ENCODE measurements around the gene NMNAT1. TPM values are rescaled to one million over a fixed set of nuclear protein-coding genes. Genes with fewer than 3 reads are reported as not detected.
"Not testable (repeated sequence)": the region's sequence is repeated elsewhere in the genome, so short reads cannot be mapped to it uniquely, and the experiment has no call there.

NMNAT1 gene
- total RNA-seq, 1 donor from 2014 or later, result 13.7 TPM

- no peak for DNase-seq (ENCODE audit: low spot score)
Observed at GRCh38 chr1:10020086-10020485, 76.8 kb downstream of the NMNAT1 start.

- not testable (repeated sequence) for DNase-seq (ENCODE audit: low spot score)
Observed at GRCh38 chr1:10020678-10021077, 77.4 kb downstream of the NMNAT1 start.

- DNase-seq (ENCODE audit: low spot score), result not testable (repeated sequence)
Observed at GRCh38 chr1:10021992-10022391, 78.7 kb downstream of the NMNAT1 start.

- no peak for DNase-seq (ENCODE audit: low spot score)
Observed at GRCh38 chr1:10022656-10023055, 79.4 kb downstream of the NMNAT1 start.

- DNase-seq (ENCODE audit: low spot score), result no peak
Observed at GRCh38 chr1:10025354-10025753, 82.1 kb downstream of the NMNAT1 start.

GRCh38 chr1:10027027-10027426 lies 83.8 kb downstream of the NMNAT1 start:
- DNase-seq (ENCODE audit: low spot score), result no peak

- DNase-seq (ENCODE audit: low spot score), result not testable (repeated sequence)
Observed at GRCh38 chr1:10028956-10029500, 85.8 kb downstream of the NMNAT1 start.

GRCh38 chr1:10031461-10031860 lies 88.2 kb downstream of the NMNAT1 start:
- DNase-seq (ENCODE audit: low spot score), result no peak

- peak; percentile 98 for DNase-seq (ENCODE audit: low spot score)
Observed at GRCh38 chr1:10032590-10033358, 89.5 kb downstream of the NMNAT1 start, which contains the start of gene UBE4B. Gene UBE4B (plus strand): TSS chr1:10032958. CDS start chr1:10033671, 713 bp downstream.

GRCh38 chr1:10033359-10033845 lies 90.1 kb downstream of the NMNAT1 start:
- peak; percentile 10 for DNase-seq (ENCODE audit: low spot score)

Other genes starting within 250 kb of the NMNAT1 start
- 287 TPM for gene CLSTN1, start 119.5 kb upstream of the NMNAT1 start, total RNA-seq
- gene CTNNBIP1, start 33.2 kb upstream of the NMNAT1 start, total RNA-seq, result 29.7 TPM
- gene LZIC, start 84 bp upstream of the NMNAT1 start, total RNA-seq, result 39.1 TPM
- 8.7 TPM for gene RBP7, start 53.8 kb downstream of the NMNAT1 start, total RNA-seq
- 40.6 TPM for gene UBE4B, start 89.5 kb downstream of the NMNAT1 start, total RNA-seq

Data from mucosa of gallbladder (tissue), 1 donor.